Measurements from ENCODE around the gene IBTK.
A peak's percentile ranks its signal among the peaks of the same experiment; 100 is the strongest.

DNA sequence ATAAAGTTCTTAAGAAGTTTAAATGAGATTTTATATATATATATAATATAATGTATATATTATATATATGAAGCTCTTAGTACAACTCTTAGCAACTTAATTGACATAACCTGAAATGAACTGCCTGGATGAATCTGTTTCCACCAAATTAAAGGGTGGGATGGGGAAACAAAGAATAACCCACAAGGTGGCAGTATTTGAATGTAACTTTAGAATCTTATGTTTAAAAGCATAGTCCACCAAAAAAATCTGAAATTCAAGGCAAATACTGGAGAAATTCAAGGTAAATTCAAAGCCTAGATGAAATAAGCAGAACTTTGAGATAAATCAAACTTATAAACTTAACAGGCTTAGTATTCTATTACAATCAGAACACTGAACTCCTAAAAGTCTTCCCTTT is 4.4 kb upstream of the IBTK start:
- TF ChIP-seq, protein P1, sequence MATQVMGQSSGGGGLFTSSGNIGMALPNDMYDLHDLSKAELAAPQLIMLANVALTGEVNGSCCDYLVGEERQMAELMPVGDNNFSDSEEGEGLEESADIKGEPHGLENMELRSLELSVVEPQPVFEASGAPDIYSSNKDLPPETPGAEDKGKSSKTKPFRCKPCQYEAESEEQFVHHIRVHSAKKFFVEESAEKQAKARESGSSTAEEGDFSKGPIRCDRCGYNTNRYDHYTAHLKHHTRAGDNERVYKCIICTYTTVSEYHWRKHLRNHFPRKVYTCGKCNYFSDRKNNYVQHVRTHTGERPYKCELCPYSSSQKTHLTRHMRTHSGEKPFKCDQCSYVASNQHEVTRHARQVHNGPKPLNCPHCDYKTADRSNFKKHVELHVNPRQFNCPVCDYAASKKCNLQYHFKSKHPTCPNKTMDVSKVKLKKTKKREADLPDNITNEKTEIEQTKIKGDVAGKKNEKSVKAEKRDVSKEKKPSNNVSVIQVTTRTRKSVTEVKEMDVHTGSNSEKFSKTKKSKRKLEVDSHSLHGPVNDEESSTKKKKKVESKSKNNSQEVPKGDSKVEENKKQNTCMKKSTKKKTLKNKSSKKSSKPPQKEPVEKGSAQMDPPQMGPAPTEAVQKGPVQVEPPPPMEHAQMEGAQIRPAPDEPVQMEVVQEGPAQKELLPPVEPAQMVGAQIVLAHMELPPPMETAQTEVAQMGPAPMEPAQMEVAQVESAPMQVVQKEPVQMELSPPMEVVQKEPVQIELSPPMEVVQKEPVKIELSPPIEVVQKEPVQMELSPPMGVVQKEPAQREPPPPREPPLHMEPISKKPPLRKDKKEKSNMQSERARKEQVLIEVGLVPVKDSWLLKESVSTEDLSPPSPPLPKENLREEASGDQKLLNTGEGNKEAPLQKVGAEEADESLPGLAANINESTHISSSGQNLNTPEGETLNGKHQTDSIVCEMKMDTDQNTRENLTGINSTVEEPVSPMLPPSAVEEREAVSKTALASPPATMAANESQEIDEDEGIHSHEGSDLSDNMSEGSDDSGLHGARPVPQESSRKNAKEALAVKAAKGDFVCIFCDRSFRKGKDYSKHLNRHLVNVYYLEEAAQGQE (IDR thresholded peaks at IDR 0.05; ENCODE audit: low read depth): no peak
- TF ChIP-seq POLR2A (IDR thresholded peaks at IDR 0.05; ENCODE audit: borderline replicate concordance, extremely low read depth, insufficient read depth, insufficient read length): no peak
- TF ChIP-seq, protein P2, sequence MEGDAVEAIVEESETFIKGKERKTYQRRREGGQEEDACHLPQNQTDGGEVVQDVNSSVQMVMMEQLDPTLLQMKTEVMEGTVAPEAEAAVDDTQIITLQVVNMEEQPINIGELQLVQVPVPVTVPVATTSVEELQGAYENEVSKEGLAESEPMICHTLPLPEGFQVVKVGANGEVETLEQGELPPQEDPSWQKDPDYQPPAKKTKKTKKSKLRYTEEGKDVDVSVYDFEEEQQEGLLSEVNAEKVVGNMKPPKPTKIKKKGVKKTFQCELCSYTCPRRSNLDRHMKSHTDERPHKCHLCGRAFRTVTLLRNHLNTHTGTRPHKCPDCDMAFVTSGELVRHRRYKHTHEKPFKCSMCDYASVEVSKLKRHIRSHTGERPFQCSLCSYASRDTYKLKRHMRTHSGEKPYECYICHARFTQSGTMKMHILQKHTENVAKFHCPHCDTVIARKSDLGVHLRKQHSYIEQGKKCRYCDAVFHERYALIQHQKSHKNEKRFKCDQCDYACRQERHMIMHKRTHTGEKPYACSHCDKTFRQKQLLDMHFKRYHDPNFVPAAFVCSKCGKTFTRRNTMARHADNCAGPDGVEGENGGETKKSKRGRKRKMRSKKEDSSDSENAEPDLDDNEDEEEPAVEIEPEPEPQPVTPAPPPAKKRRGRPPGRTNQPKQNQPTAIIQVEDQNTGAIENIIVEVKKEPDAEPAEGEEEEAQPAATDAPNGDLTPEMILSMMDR (IDR thresholded peaks at IDR 0.05 in 2 of 3, conservative IDR thresholded peaks at IDR 0.05 in 1 of 3; ENCODE audit: borderline replicate concordance in 1 of 3, insufficient read depth in 1 of 3, low read depth in 2 of 3, low read length in 2 of 3): peak; percentile 36 to 63 (median 60); a peak in 5 of 6 replicates
- TF ChIP-seq, protein P3, sequence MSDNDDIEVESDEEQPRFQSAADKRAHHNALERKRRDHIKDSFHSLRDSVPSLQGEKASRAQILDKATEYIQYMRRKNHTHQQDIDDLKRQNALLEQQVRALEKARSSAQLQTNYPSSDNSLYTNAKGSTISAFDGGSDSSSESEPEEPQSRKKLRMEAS (IDR thresholded peaks at IDR 0.05): no peak
- no peak for TF ChIP-seq EZH2 (IDR thresholded peaks at IDR 0.05)
- no peak for TF ChIP-seq EZH2phosphoT487 (IDR thresholded peaks at IDR 0.05; ENCODE audit: borderline replicate concordance)
- no peak for TF ChIP-seq SP1 (IDR thresholded peaks at IDR 0.05; ENCODE audit: low read depth)
- TF ChIP-seq ZNF274 (IDR thresholded peaks at IDR 0.05; ENCODE audit: low read depth, low read length): no peak
- no peak for TF ChIP-seq CEBPB (IDR thresholded peaks at IDR 0.05; ENCODE audit: low read depth)
- no peak for TF ChIP-seq POLR2AphosphoS5 (IDR thresholded peaks at IDR 0.05; ENCODE audit: low read depth, low read length)

Data from HCT116 (cell line).